ENCODE data around the gene AMOT. TPM values are rescaled to one million over a fixed set of nuclear protein-coding genes. Genes with fewer than 3 reads are reported as not detected.
"Not testable (repeated sequence)": the region's sequence is repeated elsewhere in the genome, so short reads cannot be mapped to it uniquely, and the experiment has no call there.

Gene AMOT
- total RNA-seq, 1 donor from 2014 or later: 108 TPM

DNA sequence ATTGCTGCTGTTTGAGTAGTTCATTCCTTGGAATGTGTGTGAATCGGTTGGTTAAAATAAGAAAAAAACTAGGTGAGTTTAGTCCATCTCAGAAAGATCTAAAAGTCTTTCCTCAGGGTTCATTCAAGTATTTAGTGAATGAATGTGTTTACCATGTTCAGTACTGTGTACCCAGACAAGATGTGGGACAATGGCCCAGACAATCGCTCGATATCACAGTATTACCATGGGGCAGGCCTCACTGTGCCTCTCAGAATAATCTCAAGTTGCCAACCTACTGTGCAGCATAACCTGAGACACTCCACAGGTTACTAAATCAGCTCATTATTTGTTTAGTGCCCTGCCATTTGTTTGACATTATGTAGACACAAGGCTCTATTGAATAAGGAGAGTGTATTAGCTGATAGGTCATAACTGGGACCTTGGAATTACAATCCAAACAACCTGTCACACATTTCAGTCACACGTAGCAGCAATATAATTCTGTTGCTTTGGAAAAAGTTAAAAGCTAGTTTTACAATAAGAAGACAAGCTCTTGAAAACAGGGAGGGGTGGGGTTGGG lies 24.9 kb upstream of the AMOT start:
- Mint-ChIP-seq H3K36me3 (ENCODE audit: low read depth) (no peaks in the 10 kb centered on the region), H3K27ac (ENCODE audit: unreplicated experiment) (no peak overlapping the region), H3K4me3 (no peak overlapping the region), H3K27me3 (ENCODE audit: low read depth) (no peaks in the 10 kb centered on the region), H3K4me1 (no peaks in the 10 kb centered on the region), H3K9me3 (no peaks in the 10 kb centered on the region)
- TF ChIP-seq, protein P1, sequence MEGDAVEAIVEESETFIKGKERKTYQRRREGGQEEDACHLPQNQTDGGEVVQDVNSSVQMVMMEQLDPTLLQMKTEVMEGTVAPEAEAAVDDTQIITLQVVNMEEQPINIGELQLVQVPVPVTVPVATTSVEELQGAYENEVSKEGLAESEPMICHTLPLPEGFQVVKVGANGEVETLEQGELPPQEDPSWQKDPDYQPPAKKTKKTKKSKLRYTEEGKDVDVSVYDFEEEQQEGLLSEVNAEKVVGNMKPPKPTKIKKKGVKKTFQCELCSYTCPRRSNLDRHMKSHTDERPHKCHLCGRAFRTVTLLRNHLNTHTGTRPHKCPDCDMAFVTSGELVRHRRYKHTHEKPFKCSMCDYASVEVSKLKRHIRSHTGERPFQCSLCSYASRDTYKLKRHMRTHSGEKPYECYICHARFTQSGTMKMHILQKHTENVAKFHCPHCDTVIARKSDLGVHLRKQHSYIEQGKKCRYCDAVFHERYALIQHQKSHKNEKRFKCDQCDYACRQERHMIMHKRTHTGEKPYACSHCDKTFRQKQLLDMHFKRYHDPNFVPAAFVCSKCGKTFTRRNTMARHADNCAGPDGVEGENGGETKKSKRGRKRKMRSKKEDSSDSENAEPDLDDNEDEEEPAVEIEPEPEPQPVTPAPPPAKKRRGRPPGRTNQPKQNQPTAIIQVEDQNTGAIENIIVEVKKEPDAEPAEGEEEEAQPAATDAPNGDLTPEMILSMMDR (conservative IDR thresholded peaks at IDR 0.05): no peak
- DNase-seq (ENCODE audit: low read depth, low spot score): no peak

DNA sequence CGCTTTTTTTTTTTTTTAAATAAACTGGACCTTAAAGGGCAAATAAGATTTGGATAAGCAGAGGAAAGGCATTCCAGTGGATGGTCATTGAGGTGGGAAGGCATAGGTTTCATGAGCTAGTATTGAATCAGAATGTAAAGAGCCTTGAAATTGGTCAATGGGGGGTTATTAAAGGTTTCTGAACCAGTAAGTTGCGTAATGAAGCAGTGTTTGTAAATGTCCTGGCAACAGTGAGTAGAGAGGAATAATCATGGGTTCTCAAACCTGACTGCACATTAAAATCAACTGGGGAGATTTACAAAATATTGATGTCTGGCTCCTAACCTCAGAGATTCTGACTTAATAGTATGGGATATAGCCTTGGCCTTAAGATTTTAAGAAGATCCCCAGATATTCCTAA lies 23.2 kb upstream of the AMOT start:
- H3K36me3 Mint-ChIP-seq (ENCODE audit: low read depth): no peaks in the 10 kb centered on the region
- H3K27ac Mint-ChIP-seq (ENCODE audit: unreplicated experiment): no peak overlapping the region

DNA sequence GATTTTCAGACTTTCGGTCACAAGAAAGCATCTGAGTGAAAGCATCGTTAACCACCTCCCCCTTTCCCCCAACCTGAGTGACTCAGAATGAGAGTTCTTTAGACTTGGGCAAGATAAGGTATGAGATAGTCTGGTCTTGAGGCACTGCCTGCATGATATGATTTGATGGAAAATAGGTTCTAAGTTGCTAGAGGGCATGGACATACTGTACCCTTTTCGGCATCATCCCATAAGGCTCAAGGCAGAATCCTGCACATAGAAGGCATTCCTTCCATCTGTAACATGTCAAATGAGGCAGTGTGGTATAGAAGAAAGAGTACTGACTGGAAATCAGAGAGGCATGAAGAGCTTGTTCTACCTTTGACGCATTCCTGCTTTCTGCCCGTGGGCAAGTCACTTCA lies 16.8 kb upstream of the AMOT start:
- Mint-ChIP-seq H3K27me3 (ENCODE audit: low read depth) (no peaks in the 10 kb centered on the region), H3K9me3 (peaks cover 2% of the 10 kb centered on the region), H3K4me3 (no peak overlapping the region), H3K27ac (ENCODE audit: unreplicated experiment) (no peak overlapping the region), H3K36me3 (ENCODE audit: low read depth) (no peaks in the 10 kb centered on the region), H3K4me1 (peaks cover 14% of the 10 kb centered on the region)
- TF ChIP-seq, protein P1 (conservative IDR thresholded peaks at IDR 0.05): no peak
- no peak for DNase-seq (ENCODE audit: low read depth, low spot score)

More for the DNA sequence above, 23.2 kb upstream of the AMOT start:
- H3K27me3 Mint-ChIP-seq (ENCODE audit: low read depth): no peaks in the 10 kb centered on the region
- H3K4me1 Mint-ChIP-seq: no peaks in the 10 kb centered on the region
- TF ChIP-seq, protein P1 (conservative IDR thresholded peaks at IDR 0.05): no peak
- DNase-seq (ENCODE audit: low read depth, low spot score): no peak
- H3K4me3 Mint-ChIP-seq: no peak overlapping the region
- H3K9me3 Mint-ChIP-seq: no peaks in the 10 kb centered on the region

DNA sequence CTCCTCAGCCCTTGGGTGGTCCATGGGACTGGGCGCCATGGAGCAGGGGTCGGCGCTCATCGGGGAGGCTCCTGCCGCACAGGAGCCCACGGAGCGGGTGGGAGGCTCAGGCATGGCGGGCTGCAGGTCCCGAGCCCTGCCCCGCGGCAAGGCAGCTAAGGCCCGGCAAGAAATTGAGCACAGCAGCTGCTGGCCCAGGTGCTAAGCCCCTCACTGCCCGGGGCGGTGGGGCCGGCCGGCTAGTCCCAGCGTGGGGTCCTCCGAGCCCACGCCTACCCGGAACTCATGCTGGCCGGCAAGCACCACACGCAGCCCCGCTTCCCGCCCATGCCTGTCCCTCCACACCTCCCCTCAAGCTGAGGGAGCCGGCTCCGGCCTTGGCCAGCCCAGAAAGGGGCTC lies 14.3 kb upstream of the AMOT start:
- H3K9me3 Mint-ChIP-seq; H3K36me3 Mint-ChIP-seq (ENCODE audit: low read depth); H3K27me3 Mint-ChIP-seq (ENCODE audit: low read depth); H3K4me3 Mint-ChIP-seq; DNase-seq (ENCODE audit: low read depth, low spot score); H3K27ac Mint-ChIP-seq (ENCODE audit: unreplicated experiment): not testable (repeated sequence)
- peaks cover 28% of the 10 kb centered on the region for H3K4me1 Mint-ChIP-seq

DNA sequence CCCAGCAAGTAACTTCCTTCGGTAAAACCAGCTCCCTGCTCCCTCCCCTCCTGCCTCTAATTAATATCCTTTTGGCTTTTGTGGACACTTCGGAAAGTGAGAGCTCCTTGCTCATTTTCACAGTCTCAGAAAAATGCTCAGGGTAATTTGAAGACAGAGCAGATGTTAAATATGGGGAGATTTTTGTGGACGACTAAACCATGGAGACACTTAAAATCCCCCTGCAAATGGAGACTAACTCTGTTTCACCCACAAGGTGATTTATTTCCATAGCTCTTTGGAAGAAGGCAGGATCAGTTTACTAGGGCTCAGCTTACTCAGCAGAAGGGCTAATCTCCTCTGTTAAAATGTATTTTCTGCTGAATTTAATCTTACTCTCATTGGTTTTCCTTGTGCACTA lies 12.2 kb upstream of the AMOT start:
- Mint-ChIP-seq H3K27me3 (ENCODE audit: low read depth) (no peaks in the 10 kb centered on the region), H3K9me3 (peaks cover 2% of the 10 kb centered on the region), H3K36me3 (ENCODE audit: low read depth) (no peaks in the 10 kb centered on the region), H3K27ac (ENCODE audit: unreplicated experiment) (no peak overlapping the region), H3K4me1 (peaks cover 28% of the 10 kb centered on the region), H3K4me3 (no peak overlapping the region)
- no peak for DNase-seq (ENCODE audit: low read depth, low spot score)
- TF ChIP-seq, protein P1 (conservative IDR thresholded peaks at IDR 0.05): no peak

DNA sequence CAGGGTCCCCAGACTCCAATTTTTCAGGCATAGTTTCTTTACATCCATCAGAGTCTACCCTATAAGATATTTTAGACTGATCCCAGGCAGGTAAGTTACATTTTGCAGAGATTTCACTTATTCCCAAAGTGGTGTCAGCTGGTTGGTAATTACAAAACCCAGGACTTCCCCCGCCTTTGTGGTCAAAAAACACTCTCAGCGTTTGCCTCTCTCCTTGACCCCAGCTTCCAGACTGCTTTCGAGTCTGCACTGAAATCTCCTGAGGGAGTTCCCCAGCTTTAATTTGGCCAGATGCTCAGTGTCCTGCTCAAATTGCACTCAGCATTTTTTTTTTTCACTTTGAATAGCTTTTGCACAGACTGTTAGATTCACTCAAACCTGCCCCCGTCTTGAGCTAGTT lies 11.2 kb upstream of the AMOT start:
- Mint-ChIP-seq H3K9me3 (peaks cover 2% of the 10 kb centered on the region), H3K36me3 (ENCODE audit: low read depth) (no peaks in the 10 kb centered on the region), H3K27ac (ENCODE audit: unreplicated experiment) (no peak overlapping the region), H3K4me3 (no peak overlapping the region), H3K27me3 (ENCODE audit: low read depth) (no peaks in the 10 kb centered on the region), H3K4me1 (peaks cover 28% of the 10 kb centered on the region)
- DNase-seq (ENCODE audit: low read depth, low spot score): no peak
- TF ChIP-seq, protein P1 (conservative IDR thresholded peaks at IDR 0.05): no peak
